Ovary (tissue), 3 donors: ENCODE results near the gene TYW1.
"Not testable (repeated sequence)": the region's sequence is repeated elsewhere in the genome, so short reads cannot be mapped to it uniquely, and the experiment has no call there.

ENCODE experiments used
- CTCF ChIP-seq, 3 donors: fragments of 450-650 bp in 2 of 3; fragments of 200-600 bp in 1 of 3; IDR thresholded peaks; one replicate each; pipeline versions ENCODE4 v1.5.1 to v1.8.0; 2016 to 2022; ENCODE audit warnings: antibody characterized with exemption in 3 of 3, mild to moderate bottlenecking in 1 of 3
- POLR2A ChIP-seq: fragments of 450-650 bp; IDR thresholded peaks from one replicate; pipeline ENCODE4 v1.6.1; 2017; ENCODE audit warnings: antibody characterized with exemption, mild to moderate bottlenecking, moderate library complexity
- donor health status: DM: no; HTN: no; CAD: no.

DNA sequence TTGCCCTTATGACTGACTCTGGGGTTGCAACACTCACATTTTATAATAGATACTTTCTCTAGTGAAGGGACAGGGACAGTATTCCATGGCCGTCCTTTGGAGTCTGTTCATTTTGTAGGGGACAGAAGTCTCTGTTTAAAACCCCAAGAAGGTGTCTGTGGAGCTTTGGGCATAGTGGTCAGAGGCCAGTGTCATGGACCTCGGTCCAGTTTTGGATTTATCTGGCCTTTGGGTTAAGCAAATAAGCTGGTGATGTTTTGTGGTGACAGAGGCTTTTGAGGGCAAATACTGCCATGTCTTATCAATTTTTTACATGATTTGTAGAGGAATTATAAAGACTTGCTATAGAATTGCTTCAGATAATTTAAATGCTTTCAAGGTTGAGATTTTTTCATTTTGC is 50.2 kb downstream of the TYW1 start:
- TF ChIP-seq CTCF (IDR thresholded peaks at IDR 0.05); POLR2A: not testable (repeated sequence)
